A204.1 (cell line): ENCODE measurements around the gene LY6G6F.

Experiments
- FAIRE-seq: peaks from 2 replicates; lab custom pipeline; 2012; peaks lifted over from hg19 to GRCh38; lab: Jason Lieb, UNC

Gene LY6G6F

GRCh38 chr6:31723980-31724691, 17.5 kb downstream of the LY6G6F start:
- FAIRE-seq, result no peak

- no peak for FAIRE-seq
Observed at GRCh38 chr6:31725502-31726350, 19.1 kb downstream of the LY6G6F start.

DNA sequence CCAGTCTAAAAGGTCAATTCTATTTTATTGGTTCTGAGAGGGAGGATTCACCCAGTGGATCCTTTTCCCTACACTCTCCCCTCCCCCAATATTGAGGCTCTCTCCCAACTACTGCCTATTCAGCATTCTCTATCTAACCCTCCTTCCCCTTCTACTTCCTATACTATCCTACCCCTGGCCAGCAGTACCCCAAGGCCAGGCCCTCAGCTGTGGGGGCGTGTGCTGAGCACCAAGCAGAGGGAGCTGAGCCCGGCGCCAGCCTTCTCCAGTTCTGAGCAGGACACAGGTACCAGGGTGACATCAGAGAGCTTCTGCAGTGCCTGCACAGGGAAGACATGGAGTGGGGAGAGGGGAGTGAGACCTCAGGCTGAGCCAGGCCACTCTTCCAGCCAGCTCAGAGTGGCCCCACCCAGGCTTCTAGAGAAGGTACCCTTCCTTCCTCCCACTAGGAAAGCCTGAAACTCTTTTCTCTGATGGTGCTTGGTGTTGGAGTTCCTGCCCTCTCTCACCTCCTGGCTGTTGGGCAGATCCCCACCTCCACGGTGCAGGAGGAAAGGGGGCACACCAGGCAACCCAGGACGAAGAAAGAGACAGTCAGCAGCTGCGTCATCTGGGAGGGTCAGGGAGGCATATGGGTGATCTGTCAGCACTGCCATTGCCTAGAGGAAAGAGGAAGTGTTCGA, 20.5 kb downstream of the LY6G6F start:
- FAIRE-seq, result no peak

GRCh38 chr6:31727717-31728671, 21.3 kb downstream of the LY6G6F start:
- FAIRE-seq, result no peak

- FAIRE-seq, result no peak
Observed at GRCh38 chr6:31728767-31729514, 22.3 kb downstream of the LY6G6F start, which contains the start of gene DDAH2. DDAH2 (minus strand) TSS chr6:31729299; CDS start chr6:31729161, 138 bp downstream.

- no peak for FAIRE-seq
Observed at GRCh38 chr6:31729515-31729978, 22.9 kb downstream of the LY6G6F start.

DNA sequence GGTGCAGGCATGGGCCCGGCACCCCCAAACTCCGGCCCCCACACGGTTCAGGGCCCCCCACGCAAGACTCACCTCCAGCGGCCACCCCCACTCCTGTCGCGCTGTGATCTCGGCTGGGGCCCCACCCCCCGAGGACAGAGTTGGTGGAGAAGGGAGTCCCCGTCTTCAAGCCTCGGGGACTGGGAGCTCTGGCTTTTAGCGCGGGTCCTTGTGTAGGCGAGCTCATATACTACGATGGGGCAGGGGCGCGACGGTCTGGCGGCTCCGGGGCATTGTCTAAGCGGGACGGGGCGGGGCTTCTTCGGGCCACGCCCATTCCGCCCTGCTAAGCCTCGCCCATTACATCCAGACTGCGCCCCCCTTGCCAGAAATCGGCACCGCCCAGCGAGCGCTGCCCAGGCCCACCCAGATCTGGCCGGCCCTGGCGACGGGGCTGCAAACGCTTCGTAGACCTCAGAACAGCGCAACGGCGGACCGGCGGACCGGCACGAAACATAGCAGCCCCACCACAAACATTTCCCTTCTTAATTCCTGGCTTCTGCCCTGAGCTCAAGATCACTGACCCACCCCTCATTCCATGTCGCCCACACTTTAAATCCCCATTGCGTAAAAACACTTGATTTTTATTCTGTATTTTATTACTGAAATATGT, 23.4 kb downstream of the LY6G6F start:
- no peak for FAIRE-seq

DNA sequence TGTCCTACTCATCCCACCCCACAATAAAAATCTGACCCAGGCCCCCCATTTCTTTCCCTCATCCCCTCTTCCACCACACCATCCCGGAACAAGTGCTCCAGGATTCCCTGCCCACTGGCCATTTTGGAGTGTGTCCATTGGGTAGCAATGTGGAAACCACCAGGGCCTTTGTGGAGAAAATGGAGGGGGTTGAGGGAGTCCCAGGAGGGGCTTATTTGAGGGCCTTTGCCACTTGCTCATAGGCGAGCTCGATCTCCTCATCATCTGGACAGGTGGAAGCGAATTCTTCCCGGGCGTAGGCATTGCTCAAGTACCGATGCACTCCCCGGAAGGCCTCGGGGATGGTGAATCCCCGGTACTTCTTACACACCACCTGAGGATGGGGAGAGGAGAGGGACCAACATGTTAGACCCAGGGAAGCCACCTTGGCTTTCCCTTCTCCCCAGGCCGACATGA, 24.0 kb downstream of the LY6G6F start:
- no peak for FAIRE-seq

DNA sequence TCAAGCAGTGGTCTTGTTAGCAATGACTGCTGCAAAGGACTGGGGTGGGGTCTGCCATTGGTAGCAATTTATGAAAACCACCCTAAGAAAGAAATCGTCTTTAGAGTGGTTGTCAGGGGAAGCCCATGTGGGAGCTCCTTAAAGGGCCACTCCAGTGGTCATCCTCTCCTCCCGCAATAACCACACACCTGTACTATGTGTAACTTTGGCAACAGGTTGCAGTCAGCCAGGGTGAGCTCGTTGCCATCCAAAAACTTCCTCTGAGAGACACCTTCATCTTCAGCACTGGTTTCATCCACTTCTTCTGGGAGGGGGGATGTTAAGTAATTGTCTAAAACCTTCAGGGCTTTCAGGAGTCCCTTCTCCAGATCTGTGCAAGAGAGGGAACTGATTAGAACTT, 25.4 kb downstream of the LY6G6F start:
- FAIRE-seq, result no peak

GRCh38 chr6:31733734-31734133, 27.1 kb downstream of the LY6G6F start:
- FAIRE-seq, result no peak

DNA sequence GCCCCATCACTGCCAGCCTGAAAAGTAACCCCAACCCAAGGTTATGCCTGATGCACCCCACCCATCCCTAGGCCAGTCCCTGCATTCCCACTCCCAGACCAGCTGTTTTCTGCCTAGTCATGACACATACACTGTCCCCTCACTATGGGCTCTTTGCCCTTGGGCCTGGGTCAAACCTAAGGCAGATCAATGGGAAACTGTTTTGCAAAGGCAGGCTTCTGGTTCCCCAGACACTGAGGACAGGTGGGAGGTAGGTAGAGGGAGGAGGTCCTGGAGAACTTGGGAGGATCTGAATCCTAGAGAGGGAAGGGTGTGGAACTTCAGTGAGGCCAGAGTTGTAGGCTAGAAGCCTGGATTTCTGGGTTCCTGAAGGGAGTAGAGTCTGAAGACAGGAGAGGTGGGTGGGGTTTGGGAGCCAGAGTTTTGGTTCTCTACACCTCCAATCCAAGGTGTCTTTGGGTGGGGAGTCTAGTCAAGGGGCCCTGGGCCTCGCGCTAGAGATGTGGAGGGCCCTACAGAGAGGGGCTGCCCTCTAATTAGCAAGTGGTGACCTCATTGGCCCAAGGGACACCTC, 27.7 kb downstream of the LY6G6F start:
- FAIRE-seq, result no peak

DNA sequence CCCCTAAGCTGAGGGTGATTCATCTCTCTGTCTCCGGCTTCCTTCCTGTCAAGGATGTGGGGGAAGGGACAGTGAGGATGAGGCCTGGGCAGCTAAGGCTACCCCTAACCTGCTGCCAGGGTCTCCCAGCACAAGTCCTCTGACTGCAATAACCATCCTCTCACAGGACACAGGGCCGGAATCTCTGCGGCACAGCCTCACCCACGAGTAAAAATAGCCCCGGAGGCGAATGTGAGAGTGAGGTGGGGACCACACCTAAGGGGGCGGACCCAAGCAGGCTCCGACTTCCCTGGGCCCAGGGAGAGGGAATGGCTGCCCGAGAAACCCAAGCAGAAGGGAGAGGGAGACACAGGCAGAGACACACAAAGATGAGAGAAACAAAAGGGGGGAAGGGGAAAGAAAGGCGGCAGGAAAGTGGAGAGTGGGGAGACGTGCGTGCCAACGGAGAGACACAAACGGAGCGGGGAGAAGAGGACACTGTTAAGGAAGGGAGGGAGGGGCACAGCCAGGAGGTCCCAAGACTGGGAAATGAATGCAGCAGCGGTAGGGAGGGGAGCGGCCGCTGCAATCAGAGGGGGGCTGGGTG, 28.2 kb downstream of the LY6G6F start:
- no peak for FAIRE-seq

- FAIRE-seq, result no peak
Observed at GRCh38 chr6:31736021-31736767, 29.5 kb downstream of the LY6G6F start, which contains the start of gene CLIC1. CLIC1 (minus strand) TSS chr6:31736530; CDS start chr6:31736300, 230 bp downstream.

- no peak for FAIRE-seq
Observed at GRCh38 chr6:31736768-31737314, 30.2 kb downstream of the LY6G6F start.

DNA sequence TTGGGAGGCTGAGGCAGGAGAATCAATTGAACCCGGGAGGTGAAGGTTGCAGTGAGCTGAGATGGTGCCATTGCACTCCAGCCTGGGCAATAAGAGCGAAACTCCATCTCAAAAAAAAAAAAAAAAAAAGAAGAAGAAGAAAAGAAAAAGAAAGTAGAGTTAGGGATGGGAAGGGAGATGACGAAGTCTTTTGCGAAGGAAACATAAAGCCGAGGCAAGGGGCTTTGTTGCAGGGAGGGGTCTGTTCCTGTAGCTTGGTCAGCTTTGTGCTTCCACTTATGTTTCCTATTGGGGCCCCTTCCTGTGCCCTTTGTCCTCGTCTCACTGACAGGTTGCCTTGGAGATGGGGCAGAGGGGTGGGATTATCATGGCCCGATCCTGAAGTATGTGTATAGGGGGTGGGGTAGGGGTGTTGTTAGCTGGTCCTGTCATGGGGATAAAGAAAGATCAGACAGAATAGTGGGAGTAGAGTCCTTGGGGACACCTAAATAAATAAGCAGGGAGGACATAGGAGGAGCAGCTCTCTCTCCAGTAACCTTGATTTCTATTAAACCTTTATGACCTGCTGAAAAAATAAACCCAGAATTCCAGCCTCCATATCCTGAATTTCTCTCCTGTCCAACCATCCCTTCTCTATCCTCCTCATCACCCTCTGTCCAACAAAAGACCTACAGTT, 30.8 kb downstream of the LY6G6F start:
- no peak for FAIRE-seq

GRCh38 chr6:31737991-31738979, 31.6 kb downstream of the LY6G6F start:
- peak; percentile 34 for FAIRE-seq
